CD4-positive, alpha-beta T cell treated with Interferon alpha-2 for 1 hour (primary cell): ENCODE results near the gene CTSZ.
"Not testable (repeated sequence)": the region's sequence is repeated elsewhere in the genome, so short reads cannot be mapped to it uniquely, and the experiment has no call there.

ENCODE experiments used
- DNase-seq, 2 donors: peaks; one replicate each; pipeline ENCODE4 v3.0.0-alpha.2; 2020 to 2022

The CTSZ gene

GRCh38 chr20:58995461-58996225 lies 11.4 kb downstream of the CTSZ start:
- DNase-seq, result no peak

- no peak for DNase-seq
Measured at GRCh38 chr20:58994390-58995159, 12.5 kb downstream of the CTSZ start.

GRCh38 chr20:58993332-58994248 lies 13.5 kb downstream of the CTSZ start:
- no peak for DNase-seq

- no peak for DNase-seq
Measured at GRCh38 chr20:58992911-58993310, 14.1 kb downstream of the CTSZ start.

GRCh38 chr20:58991715-58992114 lies 15.3 kb downstream of the CTSZ start:
- DNase-seq, result no peak

GRCh38 chr20:58990651-58991445 lies 16.2 kb downstream of the CTSZ start:
- DNase-seq, result no peak

- no peak for DNase-seq
Measured at GRCh38 chr20:58989196-58989595, 17.9 kb downstream of the CTSZ start.

GRCh38 chr20:58988565-58988882 lies 18.5 kb downstream of the CTSZ start:
- no peak for DNase-seq

GRCh38 chr20:58987790-58988564 lies 19.1 kb downstream of the CTSZ start:
- DNase-seq, result no peak

GRCh38 chr20:58986968-58987517 lies 20.0 kb downstream of the CTSZ start:
- no peak for DNase-seq

- DNase-seq, result no peak
Measured at GRCh38 chr20:58986286-58986967, 20.6 kb downstream of the CTSZ start.

GRCh38 chr20:58985656-58986055 lies 21.4 kb downstream of the CTSZ start:
- no peak for DNase-seq

GRCh38 chr20:58984691-58985090 lies 22.4 kb downstream of the CTSZ start:
- no peak for DNase-seq

GRCh38 chr20:58983115-58983468 lies 24.0 kb downstream of the CTSZ start:
- not testable (repeated sequence) for DNase-seq

GRCh38 chr20:58982406-58983114 lies 24.5 kb downstream of the CTSZ start:
- DNase-seq, result peak in 1 of 2 donors; percentile 60

GRCh38 chr20:58981628-58982364 lies 25.3 kb downstream of the CTSZ start:
- peak in 1 of 2 donors; percentile 23 for DNase-seq

GRCh38 chr20:58980711-58981627 lies 26.1 kb downstream of the CTSZ start, which contains the start of gene NELFCD:
Gene NELFCD (plus strand): TSS chr20:58981256. CDS start chr20:58981310, 54 bp downstream.
- peak; percentile 86 to 91 for DNase-seq
